Progenitor cell of endocrine pancreas (in vitro differentiated cells): ENCODE measurements around the gene GALNT14. TPM values are rescaled to one million over a fixed set of nuclear protein-coding genes. Genes with fewer than 3 reads are reported as not detected.

Source experiments
- DNase-seq: peaks from one replicate; pipeline ENCODE4 v3.0.0; 2021; ENCODE audit warnings: low spot score; ENCODE audit not compliant: unreplicated experiment
- H3K27ac Mint-ChIP-seq: 2 replicates; pipeline ENCODE4 v1.8.0; 2021; ENCODE audit warnings: mild to moderate bottlenecking, moderate library complexity, mixed read lengths
- H3K27me3 Mint-ChIP-seq: 2 replicates; pipeline ENCODE4 v1.8.0; 2021; ENCODE audit warnings: mixed read lengths
- H3K36me3 Mint-ChIP-seq: 2 replicates; pipeline ENCODE4 v1.8.0; 2022; ENCODE audit warnings: mixed read lengths; ENCODE audit not compliant: insufficient read depth
- H3K4me1 Mint-ChIP-seq: 2 replicates; pipeline ENCODE4 v1.8.0; 2021; ENCODE audit warnings: low read depth, mixed read lengths
- H3K4me3 Mint-ChIP-seq: 2 replicates; pipeline ENCODE4 v1.8.0; 2021; ENCODE audit warnings: low read depth, mild to moderate bottlenecking, moderate library complexity, mixed read lengths
- H3K9me3 Mint-ChIP-seq: 2 replicates; pipeline ENCODE4 v1.8.0; 2021; ENCODE audit warnings: low read depth, mixed read lengths
- CTCF ChIP-seq: fragments of 200-600 bp; sonication (generic); IDR thresholded peaks from one replicate; pipeline ENCODE4 v1.5.0; 2021; ENCODE audit warnings: antibody characterized with exemption, mild to moderate bottlenecking; ENCODE audit not compliant: unreplicated experiment
- total RNA-seq: library from RNA; stranded (reverse); gene quantifications from 2 replicates; pipeline ENCODE4 v1.2.1, GENCODE V29; 2021

Gene GALNT14
- total RNA-seq, 1 donor from 2014 or later = 0.91 TPM

- H3K36me3 Mint-ChIP-seq = no peaks in the 10 kb centered on the region
- H3K27me3 Mint-ChIP-seq = peaks cover 11% of the 10 kb centered on the region
- no peak for TF ChIP-seq CTCF
- H3K9me3 Mint-ChIP-seq = no peaks in the 10 kb centered on the region
- DNase-seq = no peak
- no peak overlapping the region for H3K27ac Mint-ChIP-seq
- H3K4me3 Mint-ChIP-seq = no peak overlapping the region
- peaks cover 10% of the 10 kb centered on the region for H3K4me1 Mint-ChIP-seq
These were observed 86.0 kb downstream of the GALNT14 start for GRCh38 chr2:31052284-31052683.

GRCh38 chr2:31051258-31052140, 86.7 kb downstream of the GALNT14 start:
- no peak overlapping the region for H3K4me3 Mint-ChIP-seq

GRCh38 chr2:31049916-31050588, 88.2 kb downstream of the GALNT14 start:
- Mint-ChIP-seq H3K27me3 (peaks cover 13% of the 10 kb centered on the region), H3K4me1 (peaks cover 10% of the 10 kb centered on the region), H3K4me3 (no peak overlapping the region), H3K27ac (peak overlapping the region; percentile 75), H3K36me3 (no peaks in the 10 kb centered on the region), H3K9me3 (no peaks in the 10 kb centered on the region)
- no peak for DNase-seq
- no peak for TF ChIP-seq CTCF

More at GRCh38 chr2:31051258-31052140, 86.7 kb downstream of the GALNT14 start:
- no peak for TF ChIP-seq CTCF
- H3K27me3 Mint-ChIP-seq = peaks cover 13% of the 10 kb centered on the region
- H3K4me1 Mint-ChIP-seq = peaks cover 10% of the 10 kb centered on the region
- H3K36me3 Mint-ChIP-seq = no peaks in the 10 kb centered on the region
- DNase-seq = no peak
- no peaks in the 10 kb centered on the region for H3K9me3 Mint-ChIP-seq
- H3K27ac Mint-ChIP-seq = no peak overlapping the region

GRCh38 chr2:31049264-31049663, 89.0 kb downstream of the GALNT14 start:
- H3K27me3 Mint-ChIP-seq = peaks cover 13% of the 10 kb centered on the region
- no peak overlapping the region for H3K27ac Mint-ChIP-seq
- H3K9me3 Mint-ChIP-seq = no peaks in the 10 kb centered on the region
- no peak for DNase-seq
- no peak overlapping the region for H3K4me3 Mint-ChIP-seq
- no peak for TF ChIP-seq CTCF
- H3K36me3 Mint-ChIP-seq = no peaks in the 10 kb centered on the region
- H3K4me1 Mint-ChIP-seq = peaks cover 9% of the 10 kb centered on the region

- H3K27me3 Mint-ChIP-seq = peaks cover 8% of the 10 kb centered on the region
- no peaks in the 10 kb centered on the region for H3K9me3 Mint-ChIP-seq
- no peak overlapping the region for H3K27ac Mint-ChIP-seq
- TF ChIP-seq CTCF = no peak
- H3K4me1 Mint-ChIP-seq = peaks cover 8% of the 10 kb centered on the region
- H3K36me3 Mint-ChIP-seq = no peaks in the 10 kb centered on the region
- no peak overlapping the region for H3K4me3 Mint-ChIP-seq
- no peak for DNase-seq
These were observed 90.6 kb downstream of the GALNT14 start for GRCh38 chr2:31047599-31047998.
